Activated CD8-positive, alpha-beta T cell treated with anti-CD3 and anti-CD28 coated beads for 36 hours (primary cell): ENCODE results near the gene PSMB11. TPM values are rescaled to one million over a fixed set of nuclear protein-coding genes. Genes with fewer than 3 reads are reported as not detected.

Experiments used
- ATAC-seq: fragments of 200-7000 bp; cut with Tn5 transposase; one replicate; pipeline ENCODE4 v1.10.0; 2021; ENCODE audit warnings: mild to moderate bottlenecking, moderate library complexity
- CTCF ChIA-PET: fragments of 350-600 bp; sonication (Branson Sonifier 250); formaldehyde crosslinking; loops from one replicate; lab custom pipeline; 2021; ENCODE audit warnings: antibody characterized with exemption; lab: Charles Lee
- POLR2A ChIA-PET: fragments of 350-600 bp; sonication (Branson Sonifier 250); formaldehyde crosslinking; loops from one replicate; lab custom pipeline; 2021; ENCODE audit warnings: antibody characterized with exemption; lab: Charles Lee
- DNase-seq: peaks from one replicate; pipeline ENCODE4 v3.0.0-alpha.2; 2020
- H3K27ac Mint-ChIP-seq: one replicate; pipeline ENCODE4 v1.8.0; 2021; ENCODE audit warnings: mild to moderate bottlenecking, mixed read lengths
- H3K27me3 Mint-ChIP-seq: one replicate; pipeline ENCODE4 v1.8.0; 2021; ENCODE audit warnings: mixed read lengths
- H3K36me3 Mint-ChIP-seq: one replicate; pipeline ENCODE4 v1.8.0; 2021; ENCODE audit warnings: low read depth, mixed read lengths
- H3K4me1 Mint-ChIP-seq: one replicate; pipeline ENCODE4 v1.8.0; 2021; ENCODE audit warnings: low read depth, mixed read lengths
- H3K4me3 Mint-ChIP-seq: one replicate; pipeline ENCODE4 v1.8.0; 2021; ENCODE audit warnings: mild to moderate bottlenecking, moderate library complexity, mixed read lengths
- H3K9me3 Mint-ChIP-seq: one replicate; pipeline ENCODE4 v1.8.0; 2021; ENCODE audit warnings: mixed read lengths
- intact Hi-C: fragments of 100-400 bp; cut with micrococcal nuclease; formaldehyde crosslinking; loops from one replicate; pipeline ENCODE4 v1.10.0; 2022
- total RNA-seq, 2 experiments: library from RNA; stranded (reverse); gene quantifications; one replicate each; pipeline ENCODE4 v1.2.3, GENCODE V29; 2021
- TF ChIP-seq, protein P1 (sequence below): fragments of 200-600 bp; IDR thresholded peaks from one replicate; pipeline ENCODE4 v1.8.0; 2022; ENCODE audit warnings: antibody characterized with exemption, mild to moderate bottlenecking

The PSMB11 gene
- total RNA-seq, 2 experiments from 2014 or later, result not detected

DNA sequence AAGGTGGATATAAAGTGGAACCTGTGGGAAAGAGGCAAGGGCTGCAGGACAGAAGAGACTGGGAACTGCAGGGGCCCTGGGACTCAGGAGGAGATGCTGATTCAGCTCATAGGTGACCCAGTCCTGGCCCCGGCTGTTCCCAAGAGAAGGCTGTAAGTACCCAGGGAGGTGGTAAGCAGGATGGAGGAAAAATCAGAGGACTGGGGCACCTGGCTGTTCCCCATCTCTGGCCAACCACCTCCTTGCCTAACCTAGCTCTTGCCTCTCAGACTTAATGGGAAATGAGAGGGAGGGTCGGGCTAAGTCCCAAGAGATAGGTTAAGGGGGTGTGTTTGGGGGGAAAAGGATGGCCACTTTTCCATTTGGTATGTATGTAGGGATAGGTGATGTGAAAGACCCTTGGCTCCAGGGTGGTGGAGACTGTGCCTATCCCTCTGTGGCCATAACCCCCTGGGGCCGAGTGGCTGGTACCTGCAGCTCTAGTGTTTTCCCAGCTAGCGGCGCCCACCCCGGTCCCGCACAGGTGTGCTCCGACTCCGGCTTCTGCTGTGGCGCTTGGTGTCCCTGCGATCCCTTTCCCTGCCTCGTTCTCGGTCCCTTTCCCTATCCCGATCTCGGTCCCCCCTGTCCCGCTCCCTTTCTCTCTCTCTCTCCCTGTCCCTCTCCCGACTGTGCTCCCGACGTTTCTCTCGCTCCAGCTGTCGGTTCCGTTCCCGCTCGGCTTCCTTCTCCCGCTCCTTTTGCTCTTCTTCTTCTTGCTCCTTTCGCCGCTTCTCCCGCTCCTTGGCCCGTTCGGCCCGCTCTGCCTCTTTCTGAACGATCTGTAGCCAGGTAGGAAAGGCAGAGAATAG lies 16.9 kb downstream of the PSMB11 start:
- Mint-ChIP-seq H3K4me3 (no peak overlapping the region), H3K27me3 (peaks cover 7% of the 10 kb centered on the region), H3K9me3 (no peaks in the 10 kb centered on the region), H3K36me3 (peaks cover 31% of the 10 kb centered on the region), H3K4me1 (peaks cover 19% of the 10 kb centered on the region), H3K27ac (no peak overlapping the region)
- POLR2A ChIA-PET, result interaction anchor here (0.7 to 2.5 kb wide), 18 partner anchors 8 to 130 kb away, joined by 3 to 17 read pairs (median 4); partner anchors contain the start of gene PRMT5
- TF ChIP-seq, protein P1, sequence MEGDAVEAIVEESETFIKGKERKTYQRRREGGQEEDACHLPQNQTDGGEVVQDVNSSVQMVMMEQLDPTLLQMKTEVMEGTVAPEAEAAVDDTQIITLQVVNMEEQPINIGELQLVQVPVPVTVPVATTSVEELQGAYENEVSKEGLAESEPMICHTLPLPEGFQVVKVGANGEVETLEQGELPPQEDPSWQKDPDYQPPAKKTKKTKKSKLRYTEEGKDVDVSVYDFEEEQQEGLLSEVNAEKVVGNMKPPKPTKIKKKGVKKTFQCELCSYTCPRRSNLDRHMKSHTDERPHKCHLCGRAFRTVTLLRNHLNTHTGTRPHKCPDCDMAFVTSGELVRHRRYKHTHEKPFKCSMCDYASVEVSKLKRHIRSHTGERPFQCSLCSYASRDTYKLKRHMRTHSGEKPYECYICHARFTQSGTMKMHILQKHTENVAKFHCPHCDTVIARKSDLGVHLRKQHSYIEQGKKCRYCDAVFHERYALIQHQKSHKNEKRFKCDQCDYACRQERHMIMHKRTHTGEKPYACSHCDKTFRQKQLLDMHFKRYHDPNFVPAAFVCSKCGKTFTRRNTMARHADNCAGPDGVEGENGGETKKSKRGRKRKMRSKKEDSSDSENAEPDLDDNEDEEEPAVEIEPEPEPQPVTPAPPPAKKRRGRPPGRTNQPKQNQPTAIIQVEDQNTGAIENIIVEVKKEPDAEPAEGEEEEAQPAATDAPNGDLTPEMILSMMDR, result no peak
- intact Hi-C loops, result loop anchor here (5.0 kb wide), 1 partner anchor 52 kb away; no protein-coding TSS in a partner anchor
- ATAC-seq (no peak), DNase-seq (no peak)
- CTCF ChIA-PET, result interaction anchor here (1.0 to 16.5 kb wide), 32 partner anchors 9 to 158 kb away, joined by 3 to 518 read pairs (median 8); partner anchors contain the start of genes ACIN1, AJUBA, C14orf119 and HAUS4

DNA sequence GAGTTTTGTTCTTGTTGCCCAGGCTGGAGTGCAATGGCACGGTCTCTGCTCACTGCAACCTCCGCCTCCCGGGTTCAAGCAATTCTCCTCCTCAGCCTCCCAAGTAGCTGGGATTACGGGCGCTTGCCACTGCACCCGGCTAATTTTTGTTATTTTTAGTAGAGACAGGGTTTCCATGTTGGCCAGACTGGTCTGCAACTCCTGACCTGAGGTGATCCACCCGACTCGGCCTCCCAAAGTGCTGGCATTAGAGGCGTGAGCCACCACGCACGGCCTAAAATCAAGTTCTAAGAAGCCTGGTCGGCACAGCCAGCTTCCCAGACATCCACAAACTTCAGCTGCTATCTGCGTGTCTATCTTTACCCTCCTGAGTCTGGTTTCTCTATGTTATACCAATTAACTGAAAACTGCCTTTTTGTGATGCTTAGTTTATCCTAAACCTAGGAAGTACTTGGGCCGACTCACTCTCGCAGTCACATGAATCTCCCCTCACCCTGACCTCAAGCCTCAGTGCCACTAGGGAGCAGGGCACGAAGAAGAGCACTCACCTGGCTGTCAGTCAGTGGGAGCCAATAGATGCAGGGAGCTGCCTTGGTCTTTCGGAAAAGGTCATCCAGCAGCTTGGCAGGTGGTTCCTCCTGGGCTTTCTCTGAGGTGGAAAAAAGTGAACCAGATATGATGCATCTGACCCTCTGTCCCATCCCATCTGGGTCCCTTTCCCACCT lies 18.7 kb downstream of the PSMB11 start:
- Mint-ChIP-seq H3K27ac (no peak overlapping the region), H3K4me1 (peaks cover 21% of the 10 kb centered on the region), H3K9me3 (no peaks in the 10 kb centered on the region), H3K4me3 (no peak overlapping the region), H3K27me3 (peaks cover 7% of the 10 kb centered on the region), H3K36me3 (peaks cover 44% of the 10 kb centered on the region)
- CTCF ChIA-PET, result interaction anchor here (0.8 to 16.5 kb wide), 7 partner anchors 7 to 88 kb away, joined by 3 to 518 read pairs (median 196); partner anchors contain the start of genes ACIN1, AJUBA and C14orf119
- TF ChIP-seq, protein P1, result no peak
- intact Hi-C loops, result no loop called here
- ATAC-seq (no peak), DNase-seq (no peak)
- POLR2A ChIA-PET, result interaction anchor here (0.6 to 2.3 kb wide), 4 partner anchors 17 to 88 kb away, joined by 3 to 9 read pairs (median 4); no protein-coding TSS in a partner anchor

DNA sequence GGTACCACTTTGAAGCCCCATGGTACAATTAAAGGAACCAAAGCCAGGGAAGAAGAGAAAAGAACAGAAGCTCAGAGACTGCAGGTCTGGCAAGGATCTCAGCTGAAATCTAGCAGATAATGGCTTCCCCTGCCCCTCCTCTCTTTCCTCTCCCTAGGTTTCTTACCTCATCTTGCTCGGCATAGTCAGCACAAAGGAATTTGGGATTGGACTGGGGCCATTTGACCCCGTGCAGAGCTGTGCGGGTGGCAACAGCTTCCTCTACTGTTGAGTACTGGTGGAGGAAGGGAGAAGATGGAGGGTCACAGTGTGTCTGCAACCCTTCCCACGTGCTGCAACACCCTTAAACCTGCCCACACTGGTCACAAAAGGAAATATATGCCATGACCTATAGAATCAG lies 20.0 kb downstream of the PSMB11 start:
- H3K27me3 Mint-ChIP-seq, result no peaks in the 10 kb centered on the region
- no peak for ATAC-seq
- DNase-seq, result no peak
- peaks cover 55% of the 10 kb centered on the region for H3K36me3 Mint-ChIP-seq
- H3K9me3 Mint-ChIP-seq, result no peaks in the 10 kb centered on the region
- no peak overlapping the region for H3K27ac Mint-ChIP-seq
- no peak overlapping the region for H3K4me3 Mint-ChIP-seq
- ChIA-PET POLR2A (interaction anchor here (1.2 to 2.2 kb wide), 3 partner anchors 10 to 75 kb away, joined by 3 to 7 read pairs (median 5); no protein-coding TSS in a partner anchor), CTCF (interaction anchor here (1.1 to 16.5 kb wide), 8 partner anchors 10 to 89 kb away, joined by 3 to 518 read pairs (median 102); partner anchors contain the start of gene AJUBA)
- TF ChIP-seq, protein P1, result no peak
- intact Hi-C loops, result no loop called here
- H3K4me1 Mint-ChIP-seq, result peaks cover 13% of the 10 kb centered on the region

DNA sequence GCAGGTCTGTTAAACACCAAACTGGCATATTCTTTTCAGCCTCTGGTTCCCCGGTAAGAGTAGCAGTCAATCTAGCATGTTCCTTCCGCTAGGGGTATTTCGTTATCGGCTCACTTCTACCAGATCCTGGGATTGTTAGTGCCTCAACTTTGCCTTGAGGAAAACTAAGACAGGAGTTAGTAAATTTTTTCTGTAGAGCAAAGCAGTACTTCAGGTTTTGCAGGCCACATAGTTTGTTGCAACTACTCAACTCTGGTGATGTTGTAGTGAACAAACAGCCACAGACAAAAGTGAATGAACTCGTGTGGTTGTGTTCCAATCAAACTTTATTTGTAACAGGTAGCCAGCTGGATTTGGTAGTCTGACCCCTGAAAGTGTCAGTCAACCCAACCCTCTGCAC lies 21.6 kb downstream of the PSMB11 start:
- TF ChIP-seq, protein P1, result no peak
- no peak for ATAC-seq
- Mint-ChIP-seq H3K27ac (no peak overlapping the region), H3K27me3 (no peaks in the 10 kb centered on the region), H3K9me3 (no peaks in the 10 kb centered on the region), H3K36me3 (peaks cover 62% of the 10 kb centered on the region), H3K4me1 (peaks cover 11% of the 10 kb centered on the region), H3K4me3 (no peak overlapping the region)
- POLR2A ChIA-PET, result interaction anchor here (1.1 to 2.2 kb wide), 2 partner anchors 8 to 57 kb away, joined by 4 to 7 read pairs; no protein-coding TSS in a partner anchor
- CTCF ChIA-PET, result interaction anchor here (1.8 to 16.5 kb wide), 5 partner anchors 11 to 91 kb away, joined by 5 to 518 read pairs (median 201); partner anchors contain the start of gene AJUBA
- DNase-seq, result no peak
- intact Hi-C loops, result no loop called here
